Trophoblast cell (in vitro differentiated cells and primary cell): ENCODE measurements around the gene VASP.

ENCODE experiments used
- DNase-seq, 2 donors: peaks; one replicate each; pipeline ENCODE4 v3.0.0-alpha.2; 2016
- H2AFZ ChIP-seq: 2 replicates; pipeline ENCODE4 v1.6.1; 2013; ENCODE audit warnings: low read length, moderate library complexity, mild to moderate bottlenecking; ENCODE audit not compliant: insufficient read depth, poor library complexity
- H2AK5ac ChIP-seq: 2 replicates; pipeline ENCODE4 v1.6.1; 2013; ENCODE audit warnings: mild to moderate bottlenecking, low read length
- H2BK120ac ChIP-seq: 2 replicates; pipeline ENCODE4 v1.6.1; 2013; ENCODE audit warnings: low read length, mild to moderate bottlenecking, moderate library complexity; ENCODE audit not compliant: insufficient read depth, poor library complexity
- H2BK12ac ChIP-seq: 2 replicates; pipeline ENCODE4 v1.6.1; 2013; ENCODE audit warnings: mild to moderate bottlenecking, low read length, moderate library complexity
- H2BK5ac ChIP-seq: 2 replicates; pipeline ENCODE4 v1.6.1; 2013; ENCODE audit warnings: low read length, low read depth, moderate library complexity, mild to moderate bottlenecking; ENCODE audit not compliant: poor library complexity
- H3K14ac ChIP-seq: 2 replicates; pipeline ENCODE4 v1.6.1; 2013; ENCODE audit warnings: mild to moderate bottlenecking, low read length
- H3K18ac ChIP-seq: 2 replicates; pipeline ENCODE4 v1.6.1; 2013; ENCODE audit warnings: mild to moderate bottlenecking, low read length
- H3K23ac ChIP-seq: 2 replicates; pipeline ENCODE4 v1.6.1; 2013; ENCODE audit warnings: low read length
- H3K27ac ChIP-seq: 2 replicates; pipeline ENCODE4 v1.5.1; 2013; ENCODE audit warnings: low read depth, mild to moderate bottlenecking, inconsistent platforms, low read length, moderate library complexity
- H3K27me3 ChIP-seq: 2 replicates; pipeline ENCODE4 v1.6.1; 2013; ENCODE audit warnings: inconsistent platforms, mild to moderate bottlenecking, low read length, moderate library complexity; ENCODE audit not compliant: insufficient read depth
- H3K36me3 ChIP-seq, 2 experiments: 1 replicate in 1 of 2; 2 replicates in 1 of 2; pipeline ENCODE4 v1.6.1; 2013; ENCODE audit warnings: low read length in 2 of 2, mild to moderate bottlenecking in 2 of 2, moderate library complexity in 1 of 2; ENCODE audit not compliant: insufficient read depth in 2 of 2, control insufficient read depth in 1 of 2
- H3K4ac ChIP-seq: 2 replicates; pipeline ENCODE4 v1.6.1; 2013; ENCODE audit warnings: low read depth, mild to moderate bottlenecking, low read length, moderate library complexity
- H3K4me1 ChIP-seq, 2 experiments: 1 replicate in 1 of 2; 2 replicates in 1 of 2; pipeline ENCODE4 v1.6.1; 2013; ENCODE audit warnings: low read length in 2 of 2, mild to moderate bottlenecking in 2 of 2, moderate library complexity in 1 of 2; ENCODE audit not compliant: insufficient read depth in 2 of 2, control insufficient read depth in 1 of 2
- H3K4me2 ChIP-seq: 2 replicates; pipeline ENCODE4 v1.6.1; 2013; ENCODE audit warnings: inconsistent platforms, mild to moderate bottlenecking, low read length, moderate library complexity
- H3K4me3 ChIP-seq: 2 replicates; pipeline ENCODE4 v1.5.1; 2013; ENCODE audit warnings: mild to moderate bottlenecking, low read depth, low read length, inconsistent platforms
- H3K79me1 ChIP-seq: one replicate; pipeline ENCODE4 v1.6.1; 2013; ENCODE audit warnings: low read length
- H3K79me2 ChIP-seq: 2 replicates; pipeline ENCODE4 v1.6.1; 2013; ENCODE audit warnings: low read length, mild to moderate bottlenecking; ENCODE audit not compliant: control insufficient read depth, insufficient read depth, poor library complexity
- H3K9ac ChIP-seq: 2 replicates; pipeline ENCODE4 v1.6.1; 2013; ENCODE audit warnings: mild to moderate bottlenecking, low read length
- H3K9me3 ChIP-seq: 2 replicates; pipeline ENCODE4 v1.6.1; 2013; ENCODE audit warnings: low read depth, mild to moderate bottlenecking, control low read depth, inconsistent platforms, low read length; ENCODE audit not compliant: insufficient read depth
- H4K12ac ChIP-seq: 2 replicates; pipeline ENCODE4 v1.6.1; 2013; ENCODE audit warnings: low read depth, mild to moderate bottlenecking, low read length, moderate library complexity
- H4K8ac ChIP-seq: 2 replicates; pipeline ENCODE4 v1.6.1; 2013; ENCODE audit warnings: low read depth, mild to moderate bottlenecking, low read length, moderate library complexity
- H4K91ac ChIP-seq: one replicate; pipeline ENCODE4 v1.6.1; 2013; ENCODE audit warnings: low read depth, mild to moderate bottlenecking, low read length, moderate library complexity
- WGBS: extraction: QIAGEN DNeasy Blood & Tissue Kit; methylation state at CpG from one replicate; pipeline ENCODE4 v1.1.7; 2013; ENCODE audit warnings: missing lambda C conversion rate; ENCODE audit not compliant: insufficient read length, insufficient coverage; ENCODE audit errors: extremely low coverage; 5-methylcytosine and 5-hydroxymethylcytosine counted together

Gene VASP

DNA sequence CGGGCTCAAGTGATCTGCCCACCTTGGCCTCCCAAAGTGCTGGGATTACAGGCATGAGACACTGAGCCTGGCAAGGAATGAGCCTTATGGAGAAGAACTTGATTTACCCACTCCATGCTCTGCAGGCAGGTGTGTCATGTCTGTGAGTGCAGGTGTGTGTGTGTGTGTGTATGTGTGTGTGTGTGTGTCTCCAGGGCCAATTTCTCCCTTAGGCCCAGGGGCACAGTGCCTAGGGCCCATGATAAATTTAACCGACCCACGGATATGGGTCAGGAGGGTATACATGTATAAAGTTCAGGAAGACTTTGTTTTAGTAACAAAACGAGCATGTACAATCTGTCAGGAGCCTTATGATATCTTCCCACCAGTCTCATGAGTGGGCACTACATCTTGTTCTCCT lies 44.0 kb upstream of the VASP start:
- no peak overlapping the region for H3K9ac ChIP-seq
- no peak overlapping the region for H3K23ac ChIP-seq
- peak overlapping the region; percentile 50 for H2BK12ac ChIP-seq
- H4K8ac ChIP-seq = no peak overlapping the region
- H3K4me1 ChIP-seq = peaks cover 6 to 8% of the 10 kb centered on the region in 2 experiments
- H3K9me3 ChIP-seq = peaks cover 1% of the 10 kb centered on the region
- peak overlapping the region; percentile 35 for H4K91ac ChIP-seq
- DNase-seq = peak; percentile 75 to 76
- H3K4me2 ChIP-seq = no peak overlapping the region
- no CpG with 5 or more reads among the region's 4 CpGs for WGBS
- no peaks in the 10 kb centered on the region for H3K79me2 ChIP-seq
- no peak overlapping the region for H3K4ac ChIP-seq
- no peak overlapping the region for H2AFZ ChIP-seq
- H2BK120ac ChIP-seq = peak overlapping the region; percentile 69
- no peak overlapping the region for H4K12ac ChIP-seq
- H3K27me3 ChIP-seq = no peaks in the 10 kb centered on the region
- H3K18ac ChIP-seq = no peak overlapping the region
- H3K4me3 ChIP-seq = no peak overlapping the region
- H2BK5ac ChIP-seq = no peak overlapping the region
- H3K27ac ChIP-seq = no peak overlapping the region
- H3K14ac ChIP-seq = no peak overlapping the region
- peaks cover 8% of the 10 kb centered on the region for H3K79me1 ChIP-seq
- H3K36me3 ChIP-seq = no peaks in the 10 kb centered on the region
- peak overlapping the region; percentile 72 for H2AK5ac ChIP-seq

DNA sequence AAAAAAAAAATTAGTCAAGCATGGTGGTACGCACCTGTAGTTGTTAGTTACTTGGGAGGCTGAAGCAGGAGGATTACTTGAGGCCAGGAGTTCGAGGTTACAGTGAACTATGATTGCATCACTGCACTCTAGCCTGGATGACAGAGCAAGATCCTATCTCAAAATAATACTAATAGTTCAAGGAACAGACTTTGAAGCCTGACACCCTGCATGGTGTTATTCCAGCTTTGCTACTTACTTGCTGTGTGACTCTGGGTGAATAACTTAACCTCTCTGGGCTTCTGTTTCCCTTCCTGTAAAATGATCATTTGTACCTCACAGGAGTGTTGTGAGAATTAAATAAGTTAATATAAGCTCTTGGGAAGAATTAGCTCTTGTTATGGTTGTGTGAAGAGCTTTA lies 43.0 kb upstream of the VASP start:
- Histone ChIP-seq H3K27me3 (no peaks in the 10 kb centered on the region), H3K14ac (no peak overlapping the region), H3K4ac (no peak overlapping the region), H2AK5ac (no peak overlapping the region), H3K23ac (no peak overlapping the region), H4K91ac (no peak overlapping the region), H3K9ac (no peak overlapping the region), H2BK120ac (no peak overlapping the region), H3K9me3 (peaks cover 1% of the 10 kb centered on the region), H3K27ac (no peak overlapping the region), H4K8ac (no peak overlapping the region), H2BK12ac (no peak overlapping the region), H3K36me3 (no peaks in the 10 kb centered on the region), H2BK5ac (no peak overlapping the region), H4K12ac (no peak overlapping the region), H3K79me2 (peaks cover 2% of the 10 kb centered on the region), H2AFZ (no peak overlapping the region), H3K18ac (no peak overlapping the region), H3K4me1 (peaks cover 6 to 8% of the 10 kb centered on the region in 2 experiments), H3K4me2 (no peak overlapping the region), H3K79me1 (peaks cover 7% of the 10 kb centered on the region), H3K4me3 (no peak overlapping the region)
- WGBS = no CpG with 5 or more reads among the region's 2 CpGs
- DNase-seq = peak; percentile 77 to 91

DNA sequence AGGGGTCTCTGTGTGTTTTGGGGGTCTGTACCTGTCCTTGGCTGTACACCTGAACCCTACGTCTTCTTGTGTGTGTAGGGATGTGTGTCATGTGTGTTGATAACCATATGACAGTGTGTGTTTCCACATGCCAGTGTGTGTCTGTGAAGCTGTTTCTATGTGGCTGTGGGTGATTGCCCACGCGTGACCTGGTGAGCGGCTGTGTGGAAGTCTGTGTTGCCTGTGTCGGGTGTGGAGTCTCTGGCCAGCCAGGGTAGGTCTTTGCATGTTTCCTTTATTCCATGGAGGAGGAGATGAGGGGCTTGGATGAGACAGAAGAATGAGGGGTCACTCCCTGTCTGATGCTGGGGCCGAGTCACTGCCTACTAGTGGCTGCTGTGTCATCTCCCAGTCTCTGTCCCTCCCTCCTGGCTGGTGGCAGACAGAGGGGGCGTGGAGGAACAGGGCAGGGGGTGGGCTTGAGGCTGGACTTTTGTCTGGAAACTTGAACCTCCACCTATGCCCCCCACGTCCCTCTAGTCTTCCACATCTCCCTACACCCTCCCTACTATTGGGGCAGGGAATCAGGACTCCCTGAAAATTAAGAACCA lies 42.3 kb upstream of the VASP start:
- peak overlapping the region; percentile 3 for H2BK5ac ChIP-seq
- peak overlapping the region; percentile 15 for H3K14ac ChIP-seq
- H3K4me1 ChIP-seq = peaks cover 8 to 10% of the 10 kb centered on the region in 2 experiments
- H3K27me3 ChIP-seq = no peaks in the 10 kb centered on the region
- H3K79me2 ChIP-seq = peaks cover 2% of the 10 kb centered on the region
- H3K4me3 ChIP-seq = no peak overlapping the region
- peak overlapping the region; percentile 12 for H4K91ac ChIP-seq
- no peak for DNase-seq
- H3K4me2 ChIP-seq = no peak overlapping the region
- H3K36me3 ChIP-seq = no peaks in the 10 kb centered on the region
- peaks cover 1% of the 10 kb centered on the region for H3K9me3 ChIP-seq
- peak overlapping the region; percentile 0 for H2BK120ac ChIP-seq
- H4K8ac ChIP-seq = peak overlapping the region; percentile 0
- peaks cover 9% of the 10 kb centered on the region for H3K79me1 ChIP-seq
- peak overlapping the region; percentile 25 for H2AFZ ChIP-seq
- H2BK12ac ChIP-seq = peak overlapping the region; percentile 2
- H3K23ac ChIP-seq = peak overlapping the region; percentile 23
- no peak overlapping the region for H3K9ac ChIP-seq
- H3K4ac ChIP-seq = no peak overlapping the region
- H4K12ac ChIP-seq = no peak overlapping the region
- no CpG with 5 or more reads among the region's 8 CpGs for WGBS
- H3K18ac ChIP-seq = peak overlapping the region; percentile 77
- H3K27ac ChIP-seq = no peak overlapping the region
- peak overlapping the region; percentile 14 for H2AK5ac ChIP-seq

DNA sequence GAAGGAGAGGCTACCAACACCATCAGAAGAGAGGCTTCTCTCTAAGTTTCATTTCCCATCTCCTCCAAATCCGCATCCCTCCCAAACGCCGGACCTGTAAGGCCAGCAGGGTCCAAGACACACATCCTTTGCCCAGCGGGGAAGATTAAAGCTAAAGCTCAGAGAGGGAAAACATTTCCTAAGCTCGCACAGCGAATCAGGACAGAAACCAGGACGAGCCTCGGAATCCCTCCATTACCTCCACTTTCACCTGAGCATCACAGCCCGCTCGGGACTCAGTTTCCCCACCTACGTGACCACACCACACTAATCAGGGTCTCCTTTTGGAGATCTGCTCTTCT lies 40.2 kb upstream of the VASP start:
- Histone ChIP-seq H4K91ac (peak overlapping the region; percentile 70), H3K9me3 (peaks cover 4% of the 10 kb centered on the region), H4K8ac (peak overlapping the region; percentile 44), H3K23ac (no peak overlapping the region), H3K9ac (no peak overlapping the region), H3K4me1 (peaks cover 11 to 14% of the 10 kb centered on the region in 2 experiments), H2AFZ (peak overlapping the region; percentile 51), H3K4ac (no peak overlapping the region), H3K14ac (peak overlapping the region; percentile 9), H2BK5ac (peak overlapping the region; percentile 44), H2BK120ac (peak overlapping the region; percentile 7), H3K36me3 (peaks cover 6 to 12% of the 10 kb centered on the region in 2 experiments), H3K79me2 (peaks cover 2% of the 10 kb centered on the region), H3K79me1 (peaks cover 9% of the 10 kb centered on the region), H2AK5ac (no peak overlapping the region), H4K12ac (peak overlapping the region; percentile 39), H3K18ac (peak overlapping the region; percentile 17), H3K27me3 (no peaks in the 10 kb centered on the region), H2BK12ac (peak overlapping the region; percentile 7), H3K4me2 (peak overlapping the region; percentile 98), H3K4me3 (peak overlapping the region; percentile 57), H3K27ac (no peak overlapping the region)
- no CpG with 5 or more reads among the region's 11 CpGs for WGBS
- peak in 1 of 2 donors; percentile 73 for DNase-seq
